Raji (cell line): Measurements from ENCODE around the gene MAT2A.

Experiments used
- POLR2A ChIP-seq: IDR thresholded peaks from 2 replicates; pipeline ENCODE4 v1.6.1; 2011; ENCODE audit warnings: low read depth, low read length, control low read depth; ENCODE audit not compliant: insufficient read depth

Gene MAT2A

GRCh38 chr2:85551698-85552678 lies 13.0 kb downstream of the MAT2A start:
- no peak for TF ChIP-seq POLR2A

- TF ChIP-seq POLR2A: no peak
Measured at GRCh38 chr2:85553184-85553583, 14.2 kb downstream of the MAT2A start.

DNA sequence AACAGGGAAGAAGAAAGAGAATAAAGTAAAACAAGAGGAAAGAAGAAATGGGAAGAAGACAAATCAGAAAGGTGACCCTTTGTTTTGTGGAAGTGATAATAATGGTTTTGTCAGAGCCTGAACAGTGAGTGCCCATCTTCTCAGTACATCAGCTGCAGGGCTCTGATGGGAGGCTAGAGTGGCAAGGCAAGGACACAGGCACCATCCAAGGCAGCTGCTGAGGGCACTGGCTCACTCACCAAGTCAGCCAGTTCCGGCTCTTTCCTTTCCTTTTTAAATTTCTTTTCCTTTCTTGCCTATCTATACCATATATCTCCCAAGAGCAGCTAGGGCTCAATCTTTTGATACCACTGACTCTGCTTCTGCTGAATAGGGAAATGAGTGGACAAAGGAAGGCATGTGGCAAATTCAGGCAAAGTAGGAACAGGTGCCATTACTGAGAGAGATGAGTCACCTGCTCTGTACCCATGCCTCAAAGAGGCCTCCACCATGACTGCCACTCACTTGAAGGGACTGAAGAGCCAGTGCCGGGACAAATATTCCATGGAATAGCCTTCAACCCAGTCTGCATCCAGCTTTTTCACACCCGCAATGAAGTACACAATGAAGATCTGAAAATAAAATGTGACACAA lies 16.1 kb downstream of the MAT2A start:
- TF ChIP-seq POLR2A: no peak

GRCh38 chr2:85557130-85557529 lies 18.2 kb downstream of the MAT2A start:
- TF ChIP-seq POLR2A: no peak

GRCh38 chr2:85558160-85558559 lies 19.2 kb downstream of the MAT2A start:
- no peak for TF ChIP-seq POLR2A

DNA sequence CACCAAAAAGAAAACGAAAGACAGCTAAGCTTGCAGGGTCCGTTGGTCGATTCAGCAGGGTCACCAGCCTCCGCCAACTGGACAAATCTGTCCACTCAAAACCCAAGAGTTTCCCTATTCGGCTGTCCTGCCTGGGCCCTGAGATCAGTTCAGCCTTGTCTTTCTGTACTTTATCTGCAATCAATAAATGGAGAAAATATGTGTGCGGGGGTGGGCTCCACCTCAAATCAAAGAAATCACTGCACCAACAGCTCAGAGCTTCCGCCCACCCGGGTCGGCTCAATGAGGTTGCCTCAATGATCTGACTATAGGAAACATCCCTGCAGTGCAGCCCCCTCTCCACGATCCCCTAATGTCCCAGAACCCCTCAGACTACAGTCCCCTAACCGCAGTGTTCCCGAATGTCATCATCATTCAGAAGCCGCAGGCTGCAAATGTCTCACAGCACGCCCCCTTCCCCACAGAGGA lies 21.9 kb downstream of the MAT2A start:
- no peak for TF ChIP-seq POLR2A

GRCh38 chr2:85561280-85562212 lies 22.6 kb downstream of the MAT2A start, which contains the start of gene GGCX:
Gene GGCX (minus strand): TSS chr2:85561493. CDS start chr2:85561428, 65 bp downstream.
- TF ChIP-seq POLR2A: peak; percentile 97

GRCh38 chr2:85564144-85564563 lies 25.2 kb downstream of the MAT2A start:
- peak; percentile 21; the same call in 1 of the 2 replicates for TF ChIP-seq POLR2A

DNA sequence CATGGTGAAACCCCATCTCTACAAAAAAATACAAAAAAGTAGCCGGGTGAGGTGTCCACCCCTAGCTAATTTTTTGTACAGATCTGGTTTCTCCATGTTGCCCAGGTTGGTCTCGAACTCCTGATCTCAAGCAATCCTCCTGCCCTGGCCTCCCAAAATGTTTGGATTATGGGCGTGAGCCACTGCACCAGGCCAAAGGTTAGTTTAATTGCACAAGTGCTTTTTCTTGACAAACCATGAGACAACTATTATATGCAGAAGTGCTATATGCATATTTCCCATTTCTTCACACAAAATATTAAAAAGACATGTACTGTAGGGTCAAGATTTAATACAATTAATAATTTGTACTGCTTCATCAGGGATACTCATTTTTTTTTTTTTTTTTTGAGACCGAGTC lies 27.3 kb downstream of the MAT2A start:
- no peak for TF ChIP-seq POLR2A

DNA sequence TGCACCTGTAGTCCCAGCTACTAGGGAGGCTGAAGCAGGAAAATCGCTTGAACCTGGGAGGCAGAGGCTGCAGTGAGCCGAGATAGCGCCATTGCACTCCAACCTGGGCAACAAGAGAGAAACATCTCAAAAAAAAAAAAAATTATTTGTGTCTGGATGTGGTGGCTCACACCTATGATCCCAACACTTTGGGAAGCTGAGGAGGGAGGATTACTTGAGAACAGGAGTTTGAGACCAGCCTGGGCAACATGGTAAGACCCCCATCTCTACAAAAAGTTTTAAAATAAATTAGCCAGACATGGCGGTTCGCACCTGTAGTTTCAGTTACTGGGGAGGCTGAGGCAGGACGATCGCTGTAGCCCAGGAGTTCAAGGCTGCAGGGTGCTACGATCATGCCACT lies 36.8 kb downstream of the MAT2A start:
- TF ChIP-seq POLR2A: no peak

GRCh38 chr2:85577063-85577385 lies 38.1 kb downstream of the MAT2A start:
- no peak for TF ChIP-seq POLR2A

DNA sequence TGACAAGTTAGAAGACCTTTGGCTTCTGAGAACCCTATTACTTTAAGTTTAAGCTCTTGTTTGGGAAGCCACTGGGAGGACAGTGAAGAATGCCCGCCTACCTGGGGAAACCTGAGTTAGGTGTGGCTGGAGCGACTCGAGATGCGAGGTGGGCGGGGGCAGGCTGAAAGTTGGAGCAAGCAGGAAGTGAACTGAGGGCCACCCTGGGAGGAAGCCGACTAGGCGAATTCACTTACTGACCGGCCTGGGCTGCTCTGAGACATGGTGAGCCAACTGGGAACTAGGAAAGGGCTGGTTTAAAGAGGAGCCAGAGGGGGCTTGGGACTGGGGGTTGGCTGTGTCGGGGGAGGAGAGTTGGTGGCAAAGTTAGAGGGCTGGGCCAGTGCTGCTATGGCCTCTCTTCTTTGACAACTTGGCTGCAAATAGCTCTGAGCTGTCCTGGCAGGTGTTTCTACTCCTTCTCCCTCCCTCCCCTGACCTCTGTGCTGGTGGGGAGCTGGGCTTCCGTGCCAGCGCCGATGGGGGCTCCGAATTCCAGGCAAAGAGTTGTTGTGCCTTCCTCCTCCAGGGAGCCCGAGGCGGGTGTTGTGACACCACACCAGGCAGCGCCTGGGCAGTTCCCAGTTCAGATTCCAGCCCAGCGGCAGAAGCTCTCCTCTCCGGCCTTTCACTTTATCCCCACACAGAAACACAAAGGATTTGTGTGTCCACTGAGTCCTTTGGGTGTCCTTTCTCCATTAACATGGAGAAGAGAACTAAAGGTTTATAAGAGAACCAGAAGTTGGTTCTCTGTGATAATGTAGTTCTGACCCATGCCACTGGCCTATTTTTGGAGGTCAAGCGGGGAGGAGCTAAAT lies 38.6 kb downstream of the MAT2A start, which contains the start of gene VAMP8:
Gene VAMP8, plus strand, starts transcription at position 201 of the 857 bp plus-strand sequence. Its CDS starts 61 bp downstream, at position 262.
- TF ChIP-seq POLR2A: peak; percentile 77

DNA sequence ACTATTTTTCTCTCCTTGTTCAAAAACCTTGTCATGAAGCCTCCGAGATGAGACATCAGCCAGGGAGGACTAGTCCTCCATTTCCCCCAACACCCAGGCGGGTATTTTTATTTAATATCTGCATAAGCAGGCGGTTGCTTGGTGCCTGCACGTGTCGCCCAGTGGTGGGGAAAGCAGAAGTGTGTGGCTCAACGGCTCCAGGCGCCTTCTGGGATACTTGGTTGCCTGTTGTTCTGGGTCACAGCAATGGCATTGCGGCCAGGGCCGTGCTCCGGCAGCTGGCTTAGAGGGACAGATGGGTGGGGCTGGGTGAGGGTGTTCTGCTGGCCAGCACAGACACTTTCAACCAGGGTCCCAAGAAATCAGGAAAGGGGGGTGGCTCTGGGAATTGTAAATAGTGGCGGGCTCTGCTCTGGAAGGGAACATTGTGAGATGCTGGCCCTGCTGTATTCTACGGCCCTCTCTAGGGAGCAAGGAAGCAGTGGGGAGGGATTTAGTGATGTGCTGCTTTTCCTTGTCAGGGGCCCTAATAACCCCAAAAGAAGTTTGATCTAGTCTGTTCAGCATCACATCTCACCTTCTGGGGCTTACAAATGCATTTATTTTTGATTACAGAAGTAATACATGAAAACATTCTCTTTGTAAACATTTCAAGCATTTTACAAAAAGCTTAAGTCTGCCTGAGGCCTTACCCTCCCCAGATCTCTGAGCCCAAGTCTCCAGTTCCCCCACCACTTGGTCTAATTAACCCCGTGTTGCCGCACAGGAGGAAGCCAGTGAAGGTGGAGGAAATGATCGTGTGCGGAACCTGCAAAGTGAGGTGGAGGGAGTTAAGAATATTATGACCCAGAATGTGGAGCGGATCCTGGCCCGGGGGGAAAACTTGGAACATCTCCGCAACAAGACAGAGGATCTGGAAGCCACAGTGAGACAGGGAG lies 39.5 kb downstream of the MAT2A start:
- peak; percentile 43; the same call in 1 of the 2 replicates for TF ChIP-seq POLR2A

DNA sequence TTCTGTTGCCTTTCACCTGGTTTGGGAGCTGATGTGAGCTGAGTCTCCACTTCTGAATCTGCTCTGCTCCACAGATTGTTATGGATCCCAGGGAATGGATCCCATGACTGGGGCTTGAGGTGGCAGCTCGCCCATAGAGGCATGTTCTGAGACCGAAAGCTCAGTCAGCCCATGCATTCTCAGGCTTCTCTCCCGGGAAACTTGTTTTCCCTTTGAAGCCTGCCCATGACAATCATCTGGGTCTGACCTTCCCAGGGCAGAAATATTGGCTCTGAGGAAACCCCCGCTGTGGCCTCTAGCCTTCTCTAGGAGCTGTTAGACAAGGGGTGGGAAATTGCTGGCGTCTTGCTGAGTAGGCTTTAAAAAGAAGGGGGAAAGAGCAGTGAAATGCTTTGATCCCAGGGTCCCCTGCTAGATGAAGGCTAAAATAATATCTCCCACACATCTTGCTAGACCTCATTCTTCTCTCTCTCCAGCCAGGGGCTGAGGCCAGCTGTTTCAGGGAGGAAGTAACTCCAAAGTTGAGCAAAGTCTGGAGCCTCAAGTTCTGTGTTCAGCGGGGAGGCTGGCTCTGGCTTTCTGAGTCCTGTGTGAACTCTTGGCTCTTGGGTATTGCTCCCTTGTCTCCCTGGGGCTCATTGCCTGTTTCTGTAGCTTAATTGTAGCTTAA lies 40.4 kb downstream of the MAT2A start:
- TF ChIP-seq POLR2A: no peak
